ENCODE measurements around the gene RERE.

GRCh38 chr1:8370046-8370881 lies 447.2 kb downstream of the RERE start:
- TF ChIP-seq, protein P1, sequence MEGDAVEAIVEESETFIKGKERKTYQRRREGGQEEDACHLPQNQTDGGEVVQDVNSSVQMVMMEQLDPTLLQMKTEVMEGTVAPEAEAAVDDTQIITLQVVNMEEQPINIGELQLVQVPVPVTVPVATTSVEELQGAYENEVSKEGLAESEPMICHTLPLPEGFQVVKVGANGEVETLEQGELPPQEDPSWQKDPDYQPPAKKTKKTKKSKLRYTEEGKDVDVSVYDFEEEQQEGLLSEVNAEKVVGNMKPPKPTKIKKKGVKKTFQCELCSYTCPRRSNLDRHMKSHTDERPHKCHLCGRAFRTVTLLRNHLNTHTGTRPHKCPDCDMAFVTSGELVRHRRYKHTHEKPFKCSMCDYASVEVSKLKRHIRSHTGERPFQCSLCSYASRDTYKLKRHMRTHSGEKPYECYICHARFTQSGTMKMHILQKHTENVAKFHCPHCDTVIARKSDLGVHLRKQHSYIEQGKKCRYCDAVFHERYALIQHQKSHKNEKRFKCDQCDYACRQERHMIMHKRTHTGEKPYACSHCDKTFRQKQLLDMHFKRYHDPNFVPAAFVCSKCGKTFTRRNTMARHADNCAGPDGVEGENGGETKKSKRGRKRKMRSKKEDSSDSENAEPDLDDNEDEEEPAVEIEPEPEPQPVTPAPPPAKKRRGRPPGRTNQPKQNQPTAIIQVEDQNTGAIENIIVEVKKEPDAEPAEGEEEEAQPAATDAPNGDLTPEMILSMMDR (IDR thresholded peaks at IDR 0.05; ENCODE audit: insufficient read depth, low read length, poor library complexity, severe bottlenecking), result no peak
- no peak for TF ChIP-seq EZH2phosphoT487 (conservative IDR thresholded peaks at IDR 0.05; ENCODE audit: low read length)

Measured in SU-DHL-6 (cell line).